Endodermal cell (in vitro differentiated cells): ENCODE data around the gene SDK1. TPM values are rescaled to one million over a fixed set of nuclear protein-coding genes. Genes with fewer than 3 reads are reported as not detected.

Experiments used
- DNase-seq: peaks from one replicate; pipeline ENCODE4 v3.0.0-alpha.2; 2017
- H3K27ac ChIP-seq: 2 replicates; pipeline ENCODE4 v1.5.1; 2013; ENCODE audit warnings: mild to moderate bottlenecking, low read depth, low read length, moderate library complexity
- H3K27me3 ChIP-seq: 2 replicates; pipeline ENCODE4 v1.6.1; 2013; ENCODE audit warnings: mild to moderate bottlenecking, low read length, moderate library complexity; ENCODE audit not compliant: insufficient read depth, control insufficient read depth, poor library complexity, severe bottlenecking
- H3K36me3 ChIP-seq: 2 replicates; pipeline ENCODE4 v1.7.0; 2013; ENCODE audit warnings: mild to moderate bottlenecking, low read length, moderate library complexity; ENCODE audit not compliant: control insufficient read depth, insufficient read depth
- H3K4me1 ChIP-seq: one replicate; pipeline ENCODE4 v1.7.0; 2013; ENCODE audit warnings: low read length; ENCODE audit not compliant: control insufficient read depth, insufficient read depth
- H3K4me3 ChIP-seq: 2 replicates; pipeline ENCODE4 v1.5.1; 2013; ENCODE audit warnings: mild to moderate bottlenecking, low read length, moderate library complexity
- H3K9ac ChIP-seq: 2 replicates; pipeline ENCODE4 v1.6.1; 2013; ENCODE audit warnings: mild to moderate bottlenecking, low read length, moderate library complexity; ENCODE audit not compliant: poor library complexity, severe bottlenecking; ENCODE audit errors: extremely low read depth
- H3K9me3 ChIP-seq: 2 replicates; pipeline ENCODE4 v1.6.1; 2013; ENCODE audit warnings: mild to moderate bottlenecking, low read length, moderate library complexity; ENCODE audit not compliant: control insufficient read depth
- H3K27ac Mint-ChIP-seq: 2 replicates; pipeline ENCODE4 v1.8.0; 2020; ENCODE audit warnings: mixed read lengths
- H3K27me3 Mint-ChIP-seq: 2 replicates; pipeline ENCODE4 v1.8.0; 2021; ENCODE audit warnings: mild to moderate bottlenecking, mixed read lengths; ENCODE audit not compliant: insufficient read depth
- H3K36me3 Mint-ChIP-seq: 2 replicates; pipeline ENCODE4 v1.8.0; 2020; ENCODE audit warnings: low read depth, mixed read lengths
- H3K4me1 Mint-ChIP-seq: 2 replicates; pipeline ENCODE4 v1.8.0; 2020; ENCODE audit warnings: mixed read lengths
- H3K4me3 Mint-ChIP-seq: 2 replicates; pipeline ENCODE4 v1.8.0; 2020; ENCODE audit warnings: mild to moderate bottlenecking, moderate library complexity, mixed read lengths
- H3K9me3 Mint-ChIP-seq: 2 replicates; pipeline ENCODE4 v1.8.0; 2020; ENCODE audit warnings: mild to moderate bottlenecking, mixed read lengths
- WGBS, 2 experiments: methylation state at CpG; one replicate each; pipeline versions ENCODE4 v1.1.5 to v1.1.7; 2013; ENCODE audit warnings: missing lambda C conversion rate in 2 of 2, mixed read lengths in 1 of 2; ENCODE audit not compliant: insufficient coverage in 1 of 2, insufficient read length in 1 of 2; 5-methylcytosine and 5-hydroxymethylcytosine counted together
- total RNA-seq, 2 donors: library from RNA; stranded (reverse); fragmentation: NEBNext Ultra II Directional in 1 of 2; extraction: Animal tissue kit (Norgen Biotek cat#: 25700) in 1 of 2; gene quantifications; 2 replicates in 1 of 2; 3 replicates in 1 of 2; pipeline ENCODE4 v1.2.1, GENCODE V29; 2021
- TF ChIP-seq, protein P1 (sequence below): fragments of 200-600 bp; sonication (generic); conservative IDR thresholded peaks from 2 replicates; pipeline ENCODE4 v1.5.0; 2021; ENCODE audit warnings: antibody characterized with exemption, mild to moderate bottlenecking

Gene SDK1
- total RNA-seq, 2 donors from 2014 or later, result 22.7 to 23.1 TPM

DNA sequence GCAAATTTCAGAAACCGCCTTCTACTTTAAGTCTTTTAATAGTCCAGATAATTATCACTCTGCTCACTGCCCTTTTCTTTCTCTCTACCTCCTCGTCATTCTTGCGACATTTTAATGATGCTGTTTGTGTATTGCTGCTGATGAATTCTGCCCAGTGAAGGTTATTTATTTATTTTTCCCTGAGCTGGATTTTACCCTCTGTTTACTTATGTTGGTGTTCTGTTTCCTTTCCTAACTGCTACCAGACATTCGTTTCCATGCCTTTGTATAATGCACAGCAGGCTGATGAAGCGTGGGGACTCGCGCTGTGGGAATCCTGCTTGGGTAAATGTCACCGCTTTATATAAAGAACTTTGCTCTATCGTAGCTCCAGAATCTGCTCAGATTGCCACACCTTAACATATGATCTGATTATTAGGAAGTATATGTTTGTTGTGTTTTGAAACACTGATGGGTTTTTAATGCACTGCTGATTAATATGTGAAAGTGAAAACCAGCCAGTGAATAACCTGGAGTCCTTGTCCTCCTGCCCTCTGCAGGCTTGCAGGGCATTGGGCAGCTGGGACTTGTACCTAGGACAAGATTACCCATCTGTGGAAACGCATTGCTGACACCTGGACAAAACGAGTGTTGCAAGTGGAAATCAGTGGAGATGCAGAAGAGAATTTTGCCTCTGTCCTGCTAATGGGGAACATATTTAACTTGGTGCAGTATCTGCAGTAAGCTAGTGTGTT is 291.5 kb downstream of the SDK1 start:
- 77 to 87% methylated on average over 8 to 11 of the region's 11 CpGs for WGBS, 2 experiments
- H3K27ac Mint-ChIP-seq, result peak overlapping the region; percentile 79
- no peaks in the 10 kb centered on the region for H3K9me3 Mint-ChIP-seq
- Histone ChIP-seq H3K4me1 (peaks cover 13% of the 10 kb centered on the region), H3K9me3 (no peaks in the 10 kb centered on the region), H3K27ac (no peak overlapping the region), H3K27me3 (no peaks in the 10 kb centered on the region), H3K36me3 (no peaks in the 10 kb centered on the region), H3K9ac (no peak overlapping the region), H3K4me3 (no peak overlapping the region)
- H3K27me3 Mint-ChIP-seq, result no peaks in the 10 kb centered on the region
- H3K36me3 Mint-ChIP-seq, result no peaks in the 10 kb centered on the region
- H3K4me1 Mint-ChIP-seq, result peaks cover 30% of the 10 kb centered on the region
- TF ChIP-seq, protein P1, sequence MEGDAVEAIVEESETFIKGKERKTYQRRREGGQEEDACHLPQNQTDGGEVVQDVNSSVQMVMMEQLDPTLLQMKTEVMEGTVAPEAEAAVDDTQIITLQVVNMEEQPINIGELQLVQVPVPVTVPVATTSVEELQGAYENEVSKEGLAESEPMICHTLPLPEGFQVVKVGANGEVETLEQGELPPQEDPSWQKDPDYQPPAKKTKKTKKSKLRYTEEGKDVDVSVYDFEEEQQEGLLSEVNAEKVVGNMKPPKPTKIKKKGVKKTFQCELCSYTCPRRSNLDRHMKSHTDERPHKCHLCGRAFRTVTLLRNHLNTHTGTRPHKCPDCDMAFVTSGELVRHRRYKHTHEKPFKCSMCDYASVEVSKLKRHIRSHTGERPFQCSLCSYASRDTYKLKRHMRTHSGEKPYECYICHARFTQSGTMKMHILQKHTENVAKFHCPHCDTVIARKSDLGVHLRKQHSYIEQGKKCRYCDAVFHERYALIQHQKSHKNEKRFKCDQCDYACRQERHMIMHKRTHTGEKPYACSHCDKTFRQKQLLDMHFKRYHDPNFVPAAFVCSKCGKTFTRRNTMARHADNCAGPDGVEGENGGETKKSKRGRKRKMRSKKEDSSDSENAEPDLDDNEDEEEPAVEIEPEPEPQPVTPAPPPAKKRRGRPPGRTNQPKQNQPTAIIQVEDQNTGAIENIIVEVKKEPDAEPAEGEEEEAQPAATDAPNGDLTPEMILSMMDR, result peak; percentile 42
- H3K4me3 Mint-ChIP-seq, result no peak overlapping the region
- DNase-seq, result no peak

DNA sequence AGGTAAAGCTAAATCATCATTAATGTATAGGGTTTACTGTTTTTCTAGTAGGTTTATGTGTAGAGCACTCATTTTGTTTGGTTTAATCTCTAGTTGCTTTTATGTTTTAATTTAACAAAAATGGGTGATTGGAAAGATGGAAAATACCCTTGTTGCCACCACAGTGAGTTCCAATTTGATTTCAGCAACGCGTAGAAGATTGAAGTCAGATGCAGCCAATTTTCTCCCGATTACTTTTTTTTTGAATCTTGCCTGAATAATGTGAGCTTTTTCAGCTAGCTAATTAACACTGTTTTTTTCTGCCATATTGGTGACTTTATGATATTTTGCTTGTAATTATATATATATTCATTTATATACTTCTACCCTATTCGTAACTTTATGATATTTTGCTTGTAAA is 293.8 kb downstream of the SDK1 start:
- H3K27me3 ChIP-seq, result no peaks in the 10 kb centered on the region
- Mint-ChIP-seq H3K9me3 (no peaks in the 10 kb centered on the region), H3K4me3 (no peak overlapping the region), H3K27ac (no peak overlapping the region), H3K36me3 (no peaks in the 10 kb centered on the region), H3K4me1 (peaks cover 28% of the 10 kb centered on the region), H3K27me3 (no peaks in the 10 kb centered on the region)
- H3K9ac ChIP-seq, result no peak overlapping the region
- no peaks in the 10 kb centered on the region for H3K36me3 ChIP-seq
- no peak for DNase-seq
- H3K27ac ChIP-seq, result no peak overlapping the region
- no peaks in the 10 kb centered on the region for H3K9me3 ChIP-seq
- TF ChIP-seq, protein P1, result no peak
- peaks cover 13% of the 10 kb centered on the region for H3K4me1 ChIP-seq
- 92 to 97% methylated on average over 3 of the region's 4 CpGs for WGBS, 2 experiments
- H3K4me3 ChIP-seq, result no peak overlapping the region

DNA sequence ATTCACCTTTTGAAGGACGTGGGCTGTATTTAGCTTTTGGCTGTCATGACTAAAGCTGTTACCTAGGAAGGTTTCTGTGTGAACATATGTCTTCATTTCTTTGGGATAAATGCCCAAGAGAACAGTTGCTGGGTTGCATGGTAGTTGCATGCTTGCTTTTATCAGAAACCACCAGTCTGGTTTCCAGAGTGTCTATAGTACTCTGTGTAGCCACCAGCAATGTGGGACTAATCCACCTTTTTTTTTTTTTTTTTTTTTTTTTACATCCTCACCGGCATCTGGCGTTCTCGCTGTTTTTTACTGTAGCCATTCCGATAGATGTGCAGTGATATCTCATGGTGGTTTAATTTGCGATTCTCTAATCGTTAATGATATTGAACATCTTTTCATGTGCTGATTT is 297.8 kb downstream of the SDK1 start:
- H3K4me3 Mint-ChIP-seq, result no peak overlapping the region
- Histone ChIP-seq H3K9me3 (no peaks in the 10 kb centered on the region), H3K9ac (no peak overlapping the region), H3K27ac (no peak overlapping the region), H3K27me3 (no peaks in the 10 kb centered on the region), H3K4me1 (no peaks in the 10 kb centered on the region), H3K36me3 (no peaks in the 10 kb centered on the region), H3K4me3 (no peak overlapping the region)
- H3K9me3 Mint-ChIP-seq, result peaks cover 19% of the 10 kb centered on the region
- no peak overlapping the region for H3K27ac Mint-ChIP-seq
- H3K27me3 Mint-ChIP-seq, result no peaks in the 10 kb centered on the region
- WGBS, 2 experiments, result 73 to 91% methylated on average over 3 to 7 of the region's 7 CpGs
- H3K4me1 Mint-ChIP-seq, result no peaks in the 10 kb centered on the region
- no peaks in the 10 kb centered on the region for H3K36me3 Mint-ChIP-seq
- TF ChIP-seq, protein P1, result no peak
- DNase-seq, result no peak
